Measurements from ENCODE around the gene SPEN.
"Not testable (repeated sequence)": the region's sequence is repeated elsewhere in the genome, so short reads cannot be mapped to it uniquely, and the experiment has no call there.

Gene SPEN

GRCh38 chr1:15835205-15835740, 12.2 kb upstream of the SPEN start:
- Histone ChIP-seq H2AFZ (ENCODE audit: low read length) (peak overlapping the region; percentile 22; the same call in 1 of the 2 replicates), H3K27me3 (ENCODE audit: insufficient read depth, low read length, poor library complexity, severe bottlenecking) (peaks cover 11% of the 10 kb centered on the region), H3K36me3 (ENCODE audit: insufficient read depth, low read length) (no peaks in the 10 kb centered on the region), H4K20me1 (ENCODE audit: insufficient read depth, low read length, poor library complexity, severe bottlenecking) (peaks cover 3% of the 10 kb centered on the region), H3K79me2 (ENCODE audit: insufficient read depth, low read length) (peaks cover 69% of the 10 kb centered on the region), H3K4me3 (ENCODE audit: low read length, poor library complexity, severe bottlenecking) (peak overlapping the region; percentile 89), H3K4me2 (ENCODE audit: low read depth, low read length, poor library complexity, severe bottlenecking) (peak overlapping the region; percentile 69), H3F3A (ENCODE audit: low read depth) (peaks cover 17% of the 10 kb centered on the region; the same call in 1 of the 2 replicates), H3K9ac (ENCODE audit: low read depth, low read length, poor library complexity, severe bottlenecking) (peak overlapping the region; percentile 100), H3K9me2 (replicated peaks; ENCODE audit: low read depth, low read length) (no peaks in the 10 kb centered on the region), H3K4me1 (ENCODE audit: insufficient read depth, low read length, poor library complexity, severe bottlenecking) (peaks cover 30% of the 10 kb centered on the region), H3K9me3 (ENCODE audit: insufficient read depth, low read depth, low read length) (no peaks in the 10 kb centered on the region)
- TF ChIP-seq CTCF (conservative IDR thresholded peaks at IDR 0.05; ENCODE audit: low read length) (no peak), EZH2phosphoT487 (IDR thresholded peaks at IDR 0.05; ENCODE audit: borderline replicate concordance) (no peak)

- H3K9me2 ChIP-seq (replicated peaks; ENCODE audit: low read depth, low read length): no peaks in the 10 kb centered on the region
- peaks cover 11% of the 10 kb centered on the region for H3K27me3 ChIP-seq (ENCODE audit: insufficient read depth, low read length, poor library complexity, severe bottlenecking)
- no peaks in the 10 kb centered on the region for H3K36me3 ChIP-seq (ENCODE audit: insufficient read depth, low read length)
- TF ChIP-seq CTCF (conservative IDR thresholded peaks at IDR 0.05; ENCODE audit: low read length): no peak
- no peak for TF ChIP-seq EZH2phosphoT487 (IDR thresholded peaks at IDR 0.05; ENCODE audit: borderline replicate concordance)
- H3K4me1 ChIP-seq (ENCODE audit: insufficient read depth, low read length, poor library complexity, severe bottlenecking): peaks cover 27% of the 10 kb centered on the region
- peaks cover 14% of the 10 kb centered on the region; the same call in 1 of the 2 replicates for H3F3A ChIP-seq (ENCODE audit: low read depth)
- peak overlapping the region; percentile 100 for H3K9ac ChIP-seq (ENCODE audit: low read depth, low read length, poor library complexity, severe bottlenecking)
- H4K20me1 ChIP-seq (ENCODE audit: insufficient read depth, low read length, poor library complexity, severe bottlenecking): peaks cover 3% of the 10 kb centered on the region
- peak overlapping the region; percentile 76 for H3K4me2 ChIP-seq (ENCODE audit: low read depth, low read length, poor library complexity, severe bottlenecking)
- H3K79me2 ChIP-seq (ENCODE audit: insufficient read depth, low read length): peaks cover 63% of the 10 kb centered on the region
- peak overlapping the region; percentile 87 for H2AFZ ChIP-seq (ENCODE audit: low read length)
- no peaks in the 10 kb centered on the region for H3K9me3 ChIP-seq (ENCODE audit: insufficient read depth, low read depth, low read length)
- peak overlapping the region; percentile 89 for H3K4me3 ChIP-seq (ENCODE audit: low read length, poor library complexity, severe bottlenecking)
These were observed 11.6 kb upstream of the SPEN start for GRCh38 chr1:15835741-15836510.

- not testable (repeated sequence) for H3K9me3 ChIP-seq (ENCODE audit: insufficient read depth, low read depth, low read length); H3K9me2 ChIP-seq (replicated peaks; ENCODE audit: low read depth, low read length); H4K20me1 ChIP-seq (ENCODE audit: insufficient read depth, low read length, poor library complexity, severe bottlenecking); H3K36me3 ChIP-seq (ENCODE audit: insufficient read depth, low read length)
- Histone ChIP-seq H2AFZ (ENCODE audit: low read length) (peak overlapping the region; percentile 87; the same call in 1 of the 2 replicates), H3K4me2 (ENCODE audit: low read depth, low read length, poor library complexity, severe bottlenecking) (peak overlapping the region; percentile 76), H3K9ac (ENCODE audit: low read depth, low read length, poor library complexity, severe bottlenecking) (peak overlapping the region; percentile 100), H3F3A (ENCODE audit: low read depth) (peaks cover 14% of the 10 kb centered on the region; the same call in 1 of the 2 replicates), H3K27me3 (ENCODE audit: insufficient read depth, low read length, poor library complexity, severe bottlenecking) (peaks cover 11% of the 10 kb centered on the region), H3K4me3 (ENCODE audit: low read length, poor library complexity, severe bottlenecking) (peak overlapping the region; percentile 89), H3K79me2 (ENCODE audit: insufficient read depth, low read length) (peaks cover 59% of the 10 kb centered on the region), H3K4me1 (ENCODE audit: insufficient read depth, low read length, poor library complexity, severe bottlenecking) (peaks cover 27% of the 10 kb centered on the region)
These were observed 11.1 kb upstream of the SPEN start for GRCh38 chr1:15836511-15836771.
